Measurements from ENCODE around the gene SLC6A2. TPM values are rescaled to one million over a fixed set of nuclear protein-coding genes. Genes with fewer than 3 reads are reported as not detected.

Gene SLC6A2
- total and polyA plus RNA-seq, 2 donors, result 0.27 to 10.5 TPM

- Histone ChIP-seq H3K27ac (ENCODE audit: low read depth) (no peak overlapping the region), H3K4me3 (ENCODE audit: low read depth, low read length) (no peak overlapping the region), H3K4me1 (ENCODE audit: insufficient read depth) (no peaks in the 10 kb centered on the region), H3K36me3 (ENCODE audit: insufficient read depth) (no peaks in the 10 kb centered on the region)
- no peak for DNase-seq (ENCODE audit: extremely low spot score)
- 89% methylated on average over 3 of the region's 3 CpGs for WGBS
Measured at GRCh38 chr16:55699616-55700015, 43.8 kb downstream of the SLC6A2 start.

- 89% methylated on average over 10 of the region's 10 CpGs for WGBS
- no peak for DNase-seq (ENCODE audit: extremely low spot score)
- Histone ChIP-seq H3K36me3 (ENCODE audit: insufficient read depth) (no peaks in the 10 kb centered on the region), H3K27ac (ENCODE audit: low read depth) (no peak overlapping the region), H3K4me3 (ENCODE audit: low read depth, low read length) (no peak overlapping the region), H3K4me1 (ENCODE audit: insufficient read depth) (no peaks in the 10 kb centered on the region)
Measured at GRCh38 chr16:55700067-55700466, 44.3 kb downstream of the SLC6A2 start.

GRCh38 chr16:55700961-55701360 lies 45.2 kb downstream of the SLC6A2 start:
- DNase-seq (ENCODE audit: extremely low spot score), result no peak
- no peak overlapping the region for H3K27ac ChIP-seq (ENCODE audit: low read depth)
- WGBS, result 89% methylated on average over 3 of the region's 3 CpGs

GRCh38 chr16:55701442-55702319 lies 45.9 kb downstream of the SLC6A2 start:
- Histone ChIP-seq H3K27ac (ENCODE audit: low read depth) (no peak overlapping the region), H3K36me3 (ENCODE audit: insufficient read depth) (no peaks in the 10 kb centered on the region), H3K4me1 (ENCODE audit: insufficient read depth) (no peaks in the 10 kb centered on the region), H3K4me3 (ENCODE audit: low read depth, low read length) (no peak overlapping the region)
- 77% methylated on average over 9 of the region's 9 CpGs for WGBS
- DNase-seq (ENCODE audit: extremely low spot score), result no peak

More at GRCh38 chr16:55700961-55701360, 45.2 kb downstream of the SLC6A2 start:
- Histone ChIP-seq H3K4me3 (ENCODE audit: low read depth, low read length) (no peak overlapping the region), H3K36me3 (ENCODE audit: insufficient read depth) (no peaks in the 10 kb centered on the region), H3K4me1 (ENCODE audit: insufficient read depth) (no peaks in the 10 kb centered on the region)

- no peaks in the 10 kb centered on the region for H3K36me3 ChIP-seq (ENCODE audit: insufficient read depth)
- no peaks in the 10 kb centered on the region for H3K4me1 ChIP-seq (ENCODE audit: insufficient read depth)
- no peak overlapping the region for H3K27ac ChIP-seq (ENCODE audit: low read depth)
- H3K4me3 ChIP-seq (ENCODE audit: low read depth, low read length), result no peak overlapping the region
- WGBS, result 46% methylated on average over 10 of the region's 10 CpGs
- peak; percentile 41 for DNase-seq (ENCODE audit: extremely low spot score)
Measured at GRCh38 chr16:55703003-55704001, 47.5 kb downstream of the SLC6A2 start.

GRCh38 chr16:55706739-55707384 lies 51.1 kb downstream of the SLC6A2 start:
- Histone ChIP-seq H3K4me3 (ENCODE audit: low read depth, low read length) (no peak overlapping the region), H3K36me3 (ENCODE audit: insufficient read depth) (no peaks in the 10 kb centered on the region), H3K27ac (ENCODE audit: low read depth) (no peak overlapping the region), H3K4me1 (ENCODE audit: insufficient read depth) (no peaks in the 10 kb centered on the region)
- 47% methylated on average over 1 of the region's 1 CpG for WGBS
- DNase-seq (ENCODE audit: extremely low spot score), result no peak

GRCh38 chr16:55709801-55710200 lies 54.0 kb downstream of the SLC6A2 start:
- Histone ChIP-seq H3K4me1 (ENCODE audit: insufficient read depth) (no peaks in the 10 kb centered on the region), H3K27ac (ENCODE audit: low read depth) (no peak overlapping the region), H3K36me3 (ENCODE audit: insufficient read depth) (no peaks in the 10 kb centered on the region), H3K4me3 (ENCODE audit: low read depth, low read length) (no peak overlapping the region)
- 76% methylated on average over 5 of the region's 5 CpGs for WGBS
- no peak for DNase-seq (ENCODE audit: extremely low spot score)

GRCh38 chr16:55710466-55710865 lies 54.7 kb downstream of the SLC6A2 start:
- H3K27ac ChIP-seq (ENCODE audit: low read depth), result no peak overlapping the region
- whole genome bisulfite sequencing, result 35% methylated on average over 2 of the region's 2 CpGs
- no peaks in the 10 kb centered on the region for H3K36me3 ChIP-seq (ENCODE audit: insufficient read depth)
- no peak for DNase-seq (ENCODE audit: extremely low spot score)
- no peaks in the 10 kb centered on the region for H3K4me1 ChIP-seq (ENCODE audit: insufficient read depth)
- no peak overlapping the region for H3K4me3 ChIP-seq (ENCODE audit: low read depth, low read length)

- 29% methylated on average over 10 of the region's 10 CpGs for WGBS
- no peak for DNase-seq (ENCODE audit: extremely low spot score)
- H3K36me3 ChIP-seq (ENCODE audit: insufficient read depth), result no peaks in the 10 kb centered on the region
- no peaks in the 10 kb centered on the region for H3K4me1 ChIP-seq (ENCODE audit: insufficient read depth)
- no peak overlapping the region for H3K27ac ChIP-seq (ENCODE audit: low read depth)
- H3K4me3 ChIP-seq (ENCODE audit: low read depth, low read length), result no peak overlapping the region
Measured at GRCh38 chr16:55711959-55712876, 56.4 kb downstream of the SLC6A2 start.

- Histone ChIP-seq H3K27ac (ENCODE audit: low read depth) (no peak overlapping the region), H3K4me3 (ENCODE audit: low read depth, low read length) (no peak overlapping the region), H3K4me1 (ENCODE audit: insufficient read depth) (no peaks in the 10 kb centered on the region), H3K36me3 (ENCODE audit: insufficient read depth) (no peaks in the 10 kb centered on the region)
- 77% methylated on average over 1 of the region's 1 CpG for WGBS
- no peak for DNase-seq (ENCODE audit: extremely low spot score)
Measured at GRCh38 chr16:55713103-55713502, 57.3 kb downstream of the SLC6A2 start.

- Histone ChIP-seq H3K27ac (ENCODE audit: low read depth) (no peak overlapping the region), H3K4me1 (ENCODE audit: insufficient read depth) (no peaks in the 10 kb centered on the region), H3K36me3 (ENCODE audit: insufficient read depth) (no peaks in the 10 kb centered on the region), H3K4me3 (ENCODE audit: low read depth, low read length) (no peak overlapping the region)
- DNase-seq (ENCODE audit: extremely low spot score), result no peak
- 81% methylated on average over 3 of the region's 3 CpGs for WGBS
Measured at GRCh38 chr16:55717326-55717725, 61.5 kb downstream of the SLC6A2 start.

- no peak overlapping the region for H3K27ac ChIP-seq (ENCODE audit: low read depth)
- WGBS, result 64% methylated on average over 5 of the region's 5 CpGs
- H3K36me3 ChIP-seq (ENCODE audit: insufficient read depth), result no peaks in the 10 kb centered on the region
- no peaks in the 10 kb centered on the region for H3K4me1 ChIP-seq (ENCODE audit: insufficient read depth)
- no peak for DNase-seq (ENCODE audit: extremely low spot score)
- no peak overlapping the region for H3K4me3 ChIP-seq (ENCODE audit: low read depth, low read length)
Measured at GRCh38 chr16:55725055-55725777, 69.4 kb downstream of the SLC6A2 start.

Data from urinary bladder (tissue), 4 donors.